IPS-15b (cell line): ENCODE results near the gene MGAT4A.

ENCODE experiments used
- H3K27me3 ChIP-seq: one replicate; pipeline ENCODE4 v1.6.1; 2013; ENCODE audit warnings: low read length; ENCODE audit not compliant: control insufficient read depth, insufficient read depth
- H3K36me3 ChIP-seq: one replicate; pipeline ENCODE4 v1.6.1; 2013; ENCODE audit warnings: low read length; ENCODE audit not compliant: control insufficient read depth, insufficient read depth
- H3K4me1 ChIP-seq: one replicate; pipeline ENCODE4 v1.6.1; 2013; ENCODE audit warnings: mild to moderate bottlenecking, low read length; ENCODE audit not compliant: control insufficient read depth, insufficient read depth
- H3K4me3 ChIP-seq: one replicate; pipeline ENCODE4 v1.5.1; 2013; ENCODE audit warnings: low read depth, low read length
- H3K9ac ChIP-seq: one replicate; pipeline ENCODE4 v1.6.1; 2013; ENCODE audit warnings: low read depth, mild to moderate bottlenecking, low read length
- H3K9me3 ChIP-seq: one replicate; pipeline ENCODE4 v1.6.1; 2013; ENCODE audit warnings: mild to moderate bottlenecking, low read length; ENCODE audit not compliant: control insufficient read depth, insufficient read depth

The MGAT4A gene

GRCh38 chr2:98583816-98584618, 146.9 kb downstream of the MGAT4A start:
- Histone ChIP-seq H3K9me3 (no peaks in the 10 kb centered on the region), H3K4me3 (no peak overlapping the region), H3K27me3 (no peaks in the 10 kb centered on the region), H3K4me1 (no peaks in the 10 kb centered on the region), H3K36me3 (peaks cover 9% of the 10 kb centered on the region), H3K9ac (no peak overlapping the region)

GRCh38 chr2:98583276-98583675, 147.7 kb downstream of the MGAT4A start:
- Histone ChIP-seq H3K4me3 (no peak overlapping the region), H3K9ac (no peak overlapping the region), H3K27me3 (no peaks in the 10 kb centered on the region), H3K9me3 (no peaks in the 10 kb centered on the region), H3K36me3 (peaks cover 12% of the 10 kb centered on the region), H3K4me1 (no peaks in the 10 kb centered on the region)

DNA sequence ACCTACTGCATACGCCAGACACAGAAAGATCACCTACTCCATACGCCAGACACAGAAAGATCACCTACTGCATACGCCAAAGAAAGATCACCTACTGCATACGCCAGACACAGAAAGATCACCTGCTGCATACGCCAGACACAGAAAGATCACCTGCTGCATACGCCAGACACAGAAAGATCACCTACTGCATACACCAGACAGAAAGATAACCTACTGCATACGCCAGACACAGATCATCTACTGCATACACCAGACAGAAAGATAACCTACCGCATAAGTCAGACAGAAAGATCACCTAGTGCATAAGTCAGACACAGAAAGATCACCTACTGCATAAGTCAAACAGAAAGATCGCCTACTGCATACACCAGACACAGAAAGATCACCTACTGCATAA, 148.4 kb downstream of the MGAT4A start:
- no peak overlapping the region for H3K9ac ChIP-seq

DNA sequence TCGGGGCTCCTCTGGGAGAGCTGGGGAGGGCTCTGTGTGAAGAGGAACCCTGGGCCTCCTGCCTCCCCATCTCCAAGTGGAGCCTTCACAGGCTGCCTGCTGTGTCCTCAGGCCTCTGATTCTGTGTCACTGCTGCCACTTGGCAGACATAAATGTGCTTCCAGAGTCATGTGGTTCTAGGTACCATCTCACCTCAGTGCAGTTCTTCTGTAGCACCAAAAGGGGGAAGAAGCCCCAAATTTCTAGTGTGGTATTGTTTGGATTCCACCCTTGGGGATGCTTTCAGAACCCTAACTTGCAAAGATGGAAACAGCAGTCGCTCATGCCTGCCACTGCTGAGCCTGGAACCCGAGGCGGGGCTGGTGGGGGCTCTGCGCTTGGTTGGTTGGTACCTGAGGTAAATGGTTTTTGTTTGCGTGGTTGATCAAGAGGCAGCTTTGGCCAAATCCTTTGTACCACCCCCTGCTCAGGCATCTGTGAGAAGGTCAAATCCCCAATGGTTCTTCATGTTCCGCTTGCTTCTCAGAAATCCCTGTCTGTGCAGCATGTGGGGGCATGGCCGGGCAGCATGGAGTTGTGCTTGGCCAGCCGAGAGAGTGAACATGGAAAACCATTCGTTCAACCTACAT, 150.2 kb downstream of the MGAT4A start:
- Histone ChIP-seq H3K4me1 (no peaks in the 10 kb centered on the region), H3K9ac (no peak overlapping the region), H3K9me3 (no peaks in the 10 kb centered on the region), H3K36me3 (peaks cover 24% of the 10 kb centered on the region), H3K27me3 (no peaks in the 10 kb centered on the region), H3K4me3 (no peak overlapping the region)

More for the DNA sequence above, 148.4 kb downstream of the MGAT4A start:
- no peaks in the 10 kb centered on the region for H3K4me1 ChIP-seq
- peaks cover 15% of the 10 kb centered on the region for H3K36me3 ChIP-seq
- no peaks in the 10 kb centered on the region for H3K27me3 ChIP-seq
- H3K9me3 ChIP-seq: no peaks in the 10 kb centered on the region
- H3K4me3 ChIP-seq: no peak overlapping the region

GRCh38 chr2:98579926-98580325, 151.0 kb downstream of the MGAT4A start:
- Histone ChIP-seq H3K36me3 (peaks cover 24% of the 10 kb centered on the region), H3K4me1 (no peaks in the 10 kb centered on the region), H3K9ac (no peak overlapping the region), H3K27me3 (no peaks in the 10 kb centered on the region), H3K9me3 (no peaks in the 10 kb centered on the region), H3K4me3 (no peak overlapping the region)

GRCh38 chr2:98578231-98578630, 152.7 kb downstream of the MGAT4A start:
- no peaks in the 10 kb centered on the region for H3K4me1 ChIP-seq
- peaks cover 27% of the 10 kb centered on the region for H3K36me3 ChIP-seq
- no peak overlapping the region for H3K4me3 ChIP-seq
- no peaks in the 10 kb centered on the region for H3K9me3 ChIP-seq
- H3K27me3 ChIP-seq: no peaks in the 10 kb centered on the region
- H3K9ac ChIP-seq: no peak overlapping the region

DNA sequence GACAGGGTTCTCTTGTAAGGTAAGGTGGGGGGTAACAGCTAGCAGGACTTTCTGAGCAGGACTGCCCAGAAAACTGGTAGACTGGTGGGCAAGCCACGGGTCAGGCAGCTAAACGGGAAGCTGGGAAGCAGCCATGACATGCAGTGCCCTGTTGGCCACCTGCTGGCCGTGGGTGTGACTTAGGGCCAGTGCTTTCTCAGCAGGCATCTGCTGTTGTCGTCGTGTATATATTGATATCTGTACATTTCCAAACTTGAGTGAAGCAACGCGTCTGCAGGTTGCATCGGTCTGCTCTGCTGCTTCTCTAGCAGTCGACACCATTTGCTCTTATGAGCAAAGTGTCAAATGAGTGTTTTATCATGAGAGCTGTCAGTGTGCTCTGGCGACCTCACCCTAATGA, 153.6 kb downstream of the MGAT4A start:
- peaks cover 24% of the 10 kb centered on the region for H3K36me3 ChIP-seq
- no peak overlapping the region for H3K9ac ChIP-seq
- no peaks in the 10 kb centered on the region for H3K9me3 ChIP-seq
- no peaks in the 10 kb centered on the region for H3K4me1 ChIP-seq
- no peaks in the 10 kb centered on the region for H3K27me3 ChIP-seq
- no peak overlapping the region for H3K4me3 ChIP-seq

GRCh38 chr2:98576666-98577312, 154.1 kb downstream of the MGAT4A start:
- H3K4me3 ChIP-seq: no peak overlapping the region
- peaks cover 26% of the 10 kb centered on the region for H3K36me3 ChIP-seq
- H3K4me1 ChIP-seq: no peaks in the 10 kb centered on the region
- no peaks in the 10 kb centered on the region for H3K9me3 ChIP-seq
- H3K9ac ChIP-seq: no peak overlapping the region
- no peaks in the 10 kb centered on the region for H3K27me3 ChIP-seq

DNA sequence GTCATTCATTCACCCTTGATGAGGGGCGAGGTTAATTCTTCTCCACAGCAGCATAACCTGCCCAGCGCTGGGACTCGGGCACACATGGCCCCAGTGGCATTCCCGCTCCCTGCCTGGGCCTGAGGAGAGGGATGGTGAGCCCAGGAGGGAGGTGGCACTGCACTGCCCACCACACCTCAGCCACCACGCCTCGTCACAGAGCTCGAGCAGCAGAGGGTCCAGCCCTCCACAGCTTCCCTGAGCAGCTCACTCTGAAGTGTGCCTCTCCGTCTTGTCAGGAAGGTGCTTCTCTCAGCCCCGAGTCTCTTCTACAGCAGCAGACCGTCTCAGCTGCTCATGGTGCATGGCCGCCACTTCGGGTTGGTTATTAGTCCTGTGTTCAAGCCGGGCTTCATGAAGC, 157.5 kb downstream of the MGAT4A start:
- H3K27me3 ChIP-seq: no peaks in the 10 kb centered on the region
- H3K36me3 ChIP-seq: peaks cover 52% of the 10 kb centered on the region

GRCh38 chr2:98572676-98573075, 158.3 kb downstream of the MGAT4A start:
- Histone ChIP-seq H3K9ac (no peak overlapping the region), H3K36me3 (peaks cover 51% of the 10 kb centered on the region), H3K4me1 (no peaks in the 10 kb centered on the region), H3K4me3 (no peak overlapping the region), H3K9me3 (no peaks in the 10 kb centered on the region), H3K27me3 (no peaks in the 10 kb centered on the region)

More for the DNA sequence above, 157.5 kb downstream of the MGAT4A start:
- H3K4me1 ChIP-seq: no peaks in the 10 kb centered on the region
- no peak overlapping the region for H3K4me3 ChIP-seq
- H3K9me3 ChIP-seq: no peaks in the 10 kb centered on the region
- H3K9ac ChIP-seq: no peak overlapping the region

DNA sequence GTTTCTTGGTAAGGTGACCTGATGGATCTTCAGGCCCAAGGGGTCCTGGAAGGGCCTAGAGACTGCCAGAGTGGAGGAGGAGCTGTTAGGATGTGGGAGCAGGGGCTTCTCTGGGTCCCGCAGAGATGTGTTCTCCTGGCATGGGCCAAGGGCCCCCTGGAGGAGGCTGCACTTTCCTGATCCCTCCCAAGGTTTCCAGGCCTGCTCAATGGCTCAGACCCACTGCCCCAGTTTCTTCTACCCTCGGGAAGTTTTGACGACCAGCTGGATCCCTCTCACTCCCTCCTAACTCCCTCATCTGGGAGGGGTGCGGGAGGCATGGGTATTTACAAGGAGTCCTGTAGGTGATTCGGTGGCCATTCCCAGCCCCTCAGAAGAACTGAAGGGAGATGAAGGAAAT, 158.7 kb downstream of the MGAT4A start:
- H3K4me3 ChIP-seq: no peak overlapping the region
- H3K36me3 ChIP-seq: peaks cover 51% of the 10 kb centered on the region
- no peaks in the 10 kb centered on the region for H3K4me1 ChIP-seq
- no peaks in the 10 kb centered on the region for H3K27me3 ChIP-seq
- H3K9me3 ChIP-seq: no peaks in the 10 kb centered on the region
- no peak overlapping the region for H3K9ac ChIP-seq

DNA sequence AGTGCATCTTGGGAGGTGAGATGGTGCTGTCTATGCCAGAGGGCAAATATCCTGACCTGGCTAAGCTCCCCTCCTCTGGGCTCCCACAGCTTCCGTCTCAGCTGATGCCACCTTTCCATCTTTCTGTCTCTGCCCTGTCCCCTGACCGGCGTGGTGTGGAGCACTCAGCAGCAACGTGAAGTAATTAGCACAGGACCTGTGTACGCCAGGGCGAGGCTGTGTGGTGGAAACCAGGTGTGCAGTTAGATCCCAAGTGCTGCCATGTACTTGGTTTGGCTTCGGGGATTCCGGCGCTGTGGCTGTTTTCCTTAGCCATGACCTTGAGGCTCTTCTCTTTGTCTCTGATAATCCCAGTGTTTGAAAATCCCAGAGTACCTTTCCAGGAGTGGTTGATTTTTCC, 159.1 kb downstream of the MGAT4A start:
- H3K9me3 ChIP-seq: no peaks in the 10 kb centered on the region
- no peak overlapping the region for H3K4me3 ChIP-seq
- no peak overlapping the region for H3K9ac ChIP-seq
- H3K4me1 ChIP-seq: no peaks in the 10 kb centered on the region
- H3K27me3 ChIP-seq: no peaks in the 10 kb centered on the region
- peaks cover 50% of the 10 kb centered on the region for H3K36me3 ChIP-seq
